ENCODE results near the gene TAF11L13. TPM values are rescaled to one million over a fixed set of nuclear protein-coding genes. Genes with fewer than 3 reads are reported as not detected.

TAF11L13 gene
- total RNA-seq, 1 donor from 2014 or later = not detected

- TF ChIP-seq CTCF (conservative IDR thresholded peaks at IDR 0.05) = no peak
- Mint-ChIP-seq H3K4me3 (no peak overlapping the region), H3K27me3 (ENCODE audit: low read depth) (no peaks in the 10 kb centered on the region), H3K9me3 (no peaks in the 10 kb centered on the region), H3K36me3 (ENCODE audit: low read depth) (no peaks in the 10 kb centered on the region), H3K27ac (ENCODE audit: unreplicated experiment) (no peak overlapping the region), H3K4me1 (no peaks in the 10 kb centered on the region)
- DNase-seq (ENCODE audit: low read depth, low spot score) = no peak
These were observed 47.0 kb downstream of the TAF11L13 start for GRCh38 chr5:17678751-17679324.

- DNase-seq (ENCODE audit: low read depth, low spot score) = no peak
- Mint-ChIP-seq H3K4me3 (no peak overlapping the region), H3K27me3 (ENCODE audit: low read depth) (no peaks in the 10 kb centered on the region), H3K36me3 (ENCODE audit: low read depth) (no peaks in the 10 kb centered on the region), H3K4me1 (no peaks in the 10 kb centered on the region), H3K27ac (ENCODE audit: unreplicated experiment) (no peak overlapping the region), H3K9me3 (no peaks in the 10 kb centered on the region)
- no peak for TF ChIP-seq CTCF (conservative IDR thresholded peaks at IDR 0.05)
These were observed 47.8 kb downstream of the TAF11L13 start for GRCh38 chr5:17679597-17680203.

- TF ChIP-seq CTCF (conservative IDR thresholded peaks at IDR 0.05) = no peak
These were observed 48.8 kb downstream of the TAF11L13 start for GRCh38 chr5:17680737-17681136.

More at GRCh38 chr5:17680737-17681136, 48.8 kb downstream of the TAF11L13 start:
- Mint-ChIP-seq H3K36me3 (ENCODE audit: low read depth) (no peaks in the 10 kb centered on the region), H3K9me3 (no peaks in the 10 kb centered on the region), H3K27me3 (ENCODE audit: low read depth) (no peaks in the 10 kb centered on the region), H3K4me3 (no peak overlapping the region), H3K4me1 (no peaks in the 10 kb centered on the region), H3K27ac (ENCODE audit: unreplicated experiment) (no peak overlapping the region)
- no peak for DNase-seq (ENCODE audit: low read depth, low spot score)

Other genes starting within 250 kb of the TAF11L13 start
- gene TAF11L2, start 133.9 kb upstream of the TAF11L13 start, total RNA-seq = not detected in 2 replicates
- not detected in 2 replicates for gene TAF11L3, start 113.7 kb upstream of the TAF11L13 start, total RNA-seq
- gene TAF11L4, start 110.3 kb upstream of the TAF11L13 start, total RNA-seq = not detected in 2 replicates
- not detected in 2 replicates for gene TAF11L5, start 106.9 kb upstream of the TAF11L13 start, total RNA-seq
- not detected in 2 replicates for gene TAF11L6, start 103.4 kb upstream of the TAF11L13 start, total RNA-seq
- not detected in 2 replicates for gene TAF11L7, start 46.3 kb upstream of the TAF11L13 start, total RNA-seq
- not detected in 2 replicates for gene TAF11L8, start 41.1 kb upstream of the TAF11L13 start, total RNA-seq
- gene TAF11L9, start 37.7 kb upstream of the TAF11L13 start, total RNA-seq = not detected in 2 replicates
- gene TAF11L10, start 34.3 kb upstream of the TAF11L13 start, total RNA-seq = not detected in 2 replicates
- gene TAF11L11, start 27.9 kb upstream of the TAF11L13 start, total RNA-seq = not detected in 2 replicates
- gene TAF11L12, start 21.7 kb upstream of the TAF11L13 start, total RNA-seq = not detected in 2 replicates
- not detected in 2 replicates for gene TAF11L14, start 2.4 kb downstream of the TAF11L13 start, total RNA-seq

All from neural crest cell (in vitro differentiated cells).